H9 (cell line): ENCODE measurements around the gene TSPAN2. TPM values are rescaled to one million over a fixed set of nuclear protein-coding genes. Genes with fewer than 3 reads are reported as not detected.

Experiments
- DNase-seq: peaks from one replicate; pipeline ENCODE4 v3.0.0-alpha.2; 2017
- H2AFZ ChIP-seq: one replicate; pipeline ENCODE4 v1.6.1; 2013; ENCODE audit warnings: mild to moderate bottlenecking, low read length, control low read depth, moderate library complexity
- H2AK5ac ChIP-seq: 2 replicates; pipeline ENCODE4 v1.6.1; 2013; ENCODE audit warnings: low read length, control low read depth, mixed read lengths; ENCODE audit not compliant: insufficient read length
- H2BK120ac ChIP-seq: one replicate; pipeline ENCODE4 v1.6.1; 2013; ENCODE audit warnings: low read depth, mild to moderate bottlenecking, low read length, control low read depth, inconsistent platforms; ENCODE audit not compliant: poor library complexity, severe bottlenecking
- H2BK12ac ChIP-seq: 2 replicates; pipeline ENCODE4 v1.6.1; 2013; ENCODE audit warnings: low read length, control low read depth, mixed read lengths, low read depth; ENCODE audit not compliant: insufficient read length
- H2BK15ac ChIP-seq: 2 replicates; pipeline ENCODE4 v1.6.1; 2013; ENCODE audit warnings: low read depth, low read length, control low read depth
- H2BK20ac ChIP-seq: one replicate; pipeline ENCODE4 v1.6.1; 2013; ENCODE audit warnings: low read depth, mild to moderate bottlenecking, low read length, control low read depth, inconsistent platforms; ENCODE audit not compliant: poor library complexity, severe bottlenecking
- H2BK5ac ChIP-seq: 2 replicates; pipeline ENCODE4 v1.6.1; 2013; ENCODE audit warnings: low read length, control low read depth, mixed read lengths; ENCODE audit not compliant: insufficient read length
- H3K14ac ChIP-seq: 2 replicates; pipeline ENCODE4 v1.6.1; 2013; ENCODE audit warnings: low read length, control low read depth; ENCODE audit not compliant: insufficient read depth
- H3K18ac ChIP-seq: 2 replicates; pipeline ENCODE4 v1.6.1; 2013; ENCODE audit warnings: low read depth, mild to moderate bottlenecking, mixed read lengths, low read length, control low read depth; ENCODE audit not compliant: insufficient read length
- H3K23ac ChIP-seq: 2 replicates; pipeline ENCODE4 v1.6.1; 2013; ENCODE audit warnings: low read length, control low read depth, mixed read lengths, low read depth; ENCODE audit not compliant: insufficient read length
- H3K23me2 ChIP-seq: 2 replicates; pipeline ENCODE4 v1.6.1; 2013; ENCODE audit warnings: low read depth, mild to moderate bottlenecking, mixed read lengths, low read length, control low read depth; ENCODE audit not compliant: insufficient read length, poor library complexity, severe bottlenecking
- H3K27ac ChIP-seq: 2 replicates; pipeline ENCODE4 v1.5.1; 2013; ENCODE audit warnings: low read length, control low read depth, mixed read lengths, low read depth; ENCODE audit not compliant: insufficient read length
- H3K27me3 ChIP-seq: 2 replicates; pipeline ENCODE4 v1.6.1; 2013; ENCODE audit warnings: low read length, control low read depth, inconsistent platforms; ENCODE audit not compliant: insufficient read depth
- H3K4ac ChIP-seq: 2 replicates; pipeline ENCODE4 v1.6.1; 2013; ENCODE audit warnings: low read depth, mild to moderate bottlenecking, control low read depth, inconsistent platforms, low read length, moderate library complexity
- H3K4me1 ChIP-seq: 2 replicates; pipeline ENCODE4 v1.6.1; 2013; ENCODE audit warnings: low read length, control low read depth, inconsistent platforms; ENCODE audit not compliant: insufficient read depth
- H3K4me2 ChIP-seq: 2 replicates; pipeline ENCODE4 v1.6.1; 2013; ENCODE audit warnings: low read length, control low read depth, mixed read lengths; ENCODE audit not compliant: insufficient read length, insufficient read depth
- H3K56ac ChIP-seq: 2 replicates; pipeline ENCODE4 v1.6.1; 2013; ENCODE audit warnings: low read depth, mild to moderate bottlenecking, mixed read lengths, low read length, control low read depth; ENCODE audit not compliant: insufficient read length
- H3K79me1 ChIP-seq: 2 replicates; pipeline ENCODE4 v1.6.1; 2013; ENCODE audit warnings: low read depth, mild to moderate bottlenecking, moderate library complexity, low read length, control low read depth, inconsistent platforms; ENCODE audit not compliant: insufficient read depth, poor library complexity, severe bottlenecking
- H3K79me2 ChIP-seq: 2 replicates; pipeline ENCODE4 v1.6.1; 2013; ENCODE audit warnings: low read length, control low read depth, inconsistent platforms; ENCODE audit not compliant: insufficient read depth
- H3K9ac ChIP-seq: 2 replicates; pipeline ENCODE4 v1.6.1; 2013; ENCODE audit warnings: low read length, control low read depth, mixed read lengths; ENCODE audit not compliant: insufficient read length; ENCODE audit errors: extremely low read depth
- H3K9me3 ChIP-seq: one replicate; pipeline ENCODE4 v1.6.1; 2013; ENCODE audit warnings: low read depth, low read length, inconsistent platforms; ENCODE audit not compliant: control insufficient read depth
- H3T11ph ChIP-seq: one replicate; pipeline ENCODE4 v1.6.1; 2013; ENCODE audit warnings: mild to moderate bottlenecking, low read length, control low read depth, inconsistent platforms
- H4K20me1 ChIP-seq: one replicate; pipeline ENCODE4 v1.6.1; 2013; ENCODE audit not compliant: control insufficient read depth, insufficient read length, insufficient read depth
- H4K5ac ChIP-seq: 2 replicates; pipeline ENCODE4 v1.6.1; 2013; ENCODE audit warnings: low read depth, mild to moderate bottlenecking, mixed read lengths, low read length, control low read depth; ENCODE audit not compliant: insufficient read length
- H4K8ac ChIP-seq: replicated peaks from 2 replicates; pipeline ENCODE4 v1.6.1; 2013; ENCODE audit warnings: low read length, control low read depth, mixed read lengths, low read depth; ENCODE audit not compliant: insufficient read length
- H4K91ac ChIP-seq: 2 replicates; pipeline ENCODE4 v1.6.1; 2013; ENCODE audit warnings: low read depth, mild to moderate bottlenecking, moderate library complexity, mixed read lengths, low read length, control low read depth; ENCODE audit not compliant: insufficient read length
- H3K27ac Mint-ChIP-seq, 3 experiments: 2 replicates in 2 of 3; 3 replicates in 1 of 3; pipeline ENCODE4 v1.8.0; 2020 to 2021; ENCODE audit warnings: mixed read lengths in 3 of 3, mild to moderate bottlenecking in 1 of 3, moderate library complexity in 1 of 3
- H3K27me3 Mint-ChIP-seq: 2 replicates; pipeline ENCODE4 v1.8.0; 2021; ENCODE audit warnings: low read depth, mild to moderate bottlenecking, moderate library complexity, mixed read lengths
- H3K36me3 Mint-ChIP-seq, 3 experiments: 2 replicates in 2 of 3; 3 replicates in 1 of 3; pipeline ENCODE4 v1.8.0; 2020 to 2021; ENCODE audit warnings: low read depth in 3 of 3, mixed read lengths in 3 of 3; ENCODE audit not compliant: insufficient read depth in 1 of 3
- H3K4me1 Mint-ChIP-seq, 2 experiments: 2 replicates each; pipeline ENCODE4 v1.8.0; 2020; ENCODE audit warnings: mixed read lengths in 2 of 2
- H3K4me3 Mint-ChIP-seq, 2 experiments: 2 replicates in 1 of 2; 3 replicates in 1 of 2; pipeline ENCODE4 v1.8.0; 2020 to 2021; ENCODE audit warnings: mild to moderate bottlenecking in 2 of 2, mixed read lengths in 2 of 2, moderate library complexity in 1 of 2
- H3K9me3 Mint-ChIP-seq, 2 experiments: 2 replicates in 1 of 2; 3 replicates in 1 of 2; pipeline ENCODE4 v1.8.0; 2020; ENCODE audit warnings: mild to moderate bottlenecking in 2 of 2, mixed read lengths in 2 of 2, moderate library complexity in 1 of 2
- whole genome bisulfite sequencing: extraction: QIAGEN DNeasy Blood & Tissue Kit; methylation state at CpG from one replicate; pipeline ENCODE4 v1.1.7; 2013; ENCODE audit warnings: missing lambda C conversion rate, low lambda C conversion rate, mixed read lengths; ENCODE audit not compliant: insufficient read length; ENCODE audit errors: extremely low coverage; 5-methylcytosine and 5-hydroxymethylcytosine counted together
- total RNA-seq: library from RNA; stranded (reverse); gene quantifications from 2 replicates; pipeline ENCODE4 v1.2.1, GENCODE V29; 2021
- TF ChIP-seq, protein P1 (sequence below): fragments of 200-600 bp; sonication (generic); conservative IDR thresholded peaks from 3 replicates; pipeline ENCODE4 v1.8.0; 2021; ENCODE audit warnings: antibody characterized with exemption, mild to moderate bottlenecking

TSPAN2 gene
- total RNA-seq, 1 experiment from 2014 or later: 10.8 TPM

DNA sequence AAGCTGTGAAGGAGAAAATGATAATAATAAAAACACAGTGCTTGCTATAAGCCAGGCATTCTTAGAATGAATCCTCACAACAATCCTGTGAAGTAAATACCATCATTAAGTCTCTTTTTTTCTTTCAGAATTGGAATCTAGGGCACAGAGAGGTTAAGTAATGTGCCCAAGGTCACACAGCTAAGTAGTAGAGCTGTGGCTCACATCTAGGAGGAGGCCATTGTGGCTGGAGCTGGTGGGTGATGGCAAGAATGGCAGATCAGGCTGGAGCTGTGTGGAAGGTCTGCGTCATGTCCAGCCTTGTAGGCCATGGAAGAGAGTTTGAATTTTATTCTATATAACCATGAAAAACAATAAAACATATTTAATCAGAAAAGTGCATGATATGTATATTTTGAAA, 38.2 kb upstream of the TSPAN2 start:
- H3K9me3 Mint-ChIP-seq: peaks cover 0 to 4% of the 10 kb centered on the region in 2 experiments; a peak in 1 of 5 replicates
- Histone ChIP-seq H2AK5ac (no peak overlapping the region), H2BK15ac (no peak overlapping the region), H3K4me1 (no peaks in the 10 kb centered on the region), H2BK120ac (no peak overlapping the region), H3K79me1 (no peaks in the 10 kb centered on the region), H2BK12ac (no peak overlapping the region), H3K9me3 (no peaks in the 10 kb centered on the region), H2BK5ac (no peak overlapping the region), H2AFZ (no peak overlapping the region), H4K91ac (no peak overlapping the region), H3K56ac (no peak overlapping the region), H3T11ph (no peak overlapping the region), H3K4ac (no peak overlapping the region), H3K27me3 (no peaks in the 10 kb centered on the region), H3K79me2 (no peaks in the 10 kb centered on the region), H3K18ac (no peak overlapping the region), H3K14ac (no peak overlapping the region), H4K5ac (no peak overlapping the region), H3K23ac (no peak overlapping the region), H3K9ac (no peak overlapping the region), H2BK20ac (no peak overlapping the region), H4K20me1 (no peaks in the 10 kb centered on the region), H3K23me2 (no peaks in the 10 kb centered on the region), H3K27ac (no peak overlapping the region), H4K8ac (no peak overlapping the region), H3K4me2 (no peak overlapping the region)
- DNase-seq: no peak
- no peaks in the 10 kb centered on the region for H3K36me3 Mint-ChIP-seq
- no peaks in the 10 kb centered on the region for H3K27me3 Mint-ChIP-seq
- H3K4me1 Mint-ChIP-seq: 0 out of 4 replicates have a peak, but pooled peaks cover 0 to 3% of the 10 kb centered on the region in 2 experiments
- TF ChIP-seq, protein P1, sequence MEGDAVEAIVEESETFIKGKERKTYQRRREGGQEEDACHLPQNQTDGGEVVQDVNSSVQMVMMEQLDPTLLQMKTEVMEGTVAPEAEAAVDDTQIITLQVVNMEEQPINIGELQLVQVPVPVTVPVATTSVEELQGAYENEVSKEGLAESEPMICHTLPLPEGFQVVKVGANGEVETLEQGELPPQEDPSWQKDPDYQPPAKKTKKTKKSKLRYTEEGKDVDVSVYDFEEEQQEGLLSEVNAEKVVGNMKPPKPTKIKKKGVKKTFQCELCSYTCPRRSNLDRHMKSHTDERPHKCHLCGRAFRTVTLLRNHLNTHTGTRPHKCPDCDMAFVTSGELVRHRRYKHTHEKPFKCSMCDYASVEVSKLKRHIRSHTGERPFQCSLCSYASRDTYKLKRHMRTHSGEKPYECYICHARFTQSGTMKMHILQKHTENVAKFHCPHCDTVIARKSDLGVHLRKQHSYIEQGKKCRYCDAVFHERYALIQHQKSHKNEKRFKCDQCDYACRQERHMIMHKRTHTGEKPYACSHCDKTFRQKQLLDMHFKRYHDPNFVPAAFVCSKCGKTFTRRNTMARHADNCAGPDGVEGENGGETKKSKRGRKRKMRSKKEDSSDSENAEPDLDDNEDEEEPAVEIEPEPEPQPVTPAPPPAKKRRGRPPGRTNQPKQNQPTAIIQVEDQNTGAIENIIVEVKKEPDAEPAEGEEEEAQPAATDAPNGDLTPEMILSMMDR: no peak
- WGBS: no CpG with 5 or more reads among the region's 1 CpG
- no peak overlapping the region for H3K4me3 Mint-ChIP-seq
- H3K27ac Mint-ChIP-seq: no peak overlapping the region
